Non-pigmented ciliary epithelial cell (primary cell): Measurements from ENCODE around the gene CTBP1.

Experiments used
- DNase-seq: peaks from one replicate; pipeline ENCODE4 v3.0.0-alpha.2; 2010; ENCODE audit warnings: low read depth

The CTBP1 gene

DNA sequence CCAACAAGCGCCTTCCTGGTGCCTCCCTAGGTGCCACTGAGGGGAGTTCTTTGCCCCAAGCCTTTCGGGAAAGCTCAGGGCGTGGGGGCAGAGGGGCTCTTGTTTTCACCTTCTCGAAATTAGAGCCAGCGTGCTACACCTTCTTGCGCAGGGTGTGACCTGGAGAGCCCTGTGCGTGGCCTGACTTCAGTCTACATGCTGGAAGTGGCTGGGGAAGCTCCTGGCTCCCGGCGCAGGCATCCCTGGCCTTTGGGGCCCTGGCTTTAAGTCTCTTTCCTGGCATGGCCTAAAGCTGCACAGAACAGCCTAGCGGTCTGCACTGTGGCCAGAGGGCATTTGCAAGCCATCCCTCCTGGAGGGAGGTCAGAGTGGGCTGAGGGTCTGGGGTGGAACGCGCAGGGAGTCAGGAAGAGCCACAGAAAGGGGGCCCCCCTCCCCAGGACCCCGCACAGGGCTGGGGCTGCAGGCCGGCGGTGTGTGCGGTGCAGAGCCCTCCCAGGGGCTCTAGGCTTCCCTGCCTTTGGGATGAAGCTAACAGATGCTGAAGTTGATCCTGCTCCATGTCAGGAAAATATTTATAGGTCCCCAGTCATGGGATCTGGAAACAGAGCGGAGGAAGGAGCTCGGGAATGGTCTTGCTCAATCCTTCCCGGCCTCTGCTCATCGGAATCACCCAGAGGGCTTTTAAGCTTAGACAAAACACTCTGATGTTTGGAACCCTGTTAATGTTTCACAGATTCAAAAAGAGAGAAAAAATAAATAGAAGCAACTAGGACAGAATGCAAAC lies 75.8 kb downstream of the CTBP1 start:
- peak; percentile 32 for DNase-seq

- DNase-seq = no peak
Measured at GRCh38 chr4:1172228-1172851, 76.6 kb downstream of the CTBP1 start, which contains the start of gene SPON2. SPON2 (minus strand) TSS chr4:1172583.

DNA sequence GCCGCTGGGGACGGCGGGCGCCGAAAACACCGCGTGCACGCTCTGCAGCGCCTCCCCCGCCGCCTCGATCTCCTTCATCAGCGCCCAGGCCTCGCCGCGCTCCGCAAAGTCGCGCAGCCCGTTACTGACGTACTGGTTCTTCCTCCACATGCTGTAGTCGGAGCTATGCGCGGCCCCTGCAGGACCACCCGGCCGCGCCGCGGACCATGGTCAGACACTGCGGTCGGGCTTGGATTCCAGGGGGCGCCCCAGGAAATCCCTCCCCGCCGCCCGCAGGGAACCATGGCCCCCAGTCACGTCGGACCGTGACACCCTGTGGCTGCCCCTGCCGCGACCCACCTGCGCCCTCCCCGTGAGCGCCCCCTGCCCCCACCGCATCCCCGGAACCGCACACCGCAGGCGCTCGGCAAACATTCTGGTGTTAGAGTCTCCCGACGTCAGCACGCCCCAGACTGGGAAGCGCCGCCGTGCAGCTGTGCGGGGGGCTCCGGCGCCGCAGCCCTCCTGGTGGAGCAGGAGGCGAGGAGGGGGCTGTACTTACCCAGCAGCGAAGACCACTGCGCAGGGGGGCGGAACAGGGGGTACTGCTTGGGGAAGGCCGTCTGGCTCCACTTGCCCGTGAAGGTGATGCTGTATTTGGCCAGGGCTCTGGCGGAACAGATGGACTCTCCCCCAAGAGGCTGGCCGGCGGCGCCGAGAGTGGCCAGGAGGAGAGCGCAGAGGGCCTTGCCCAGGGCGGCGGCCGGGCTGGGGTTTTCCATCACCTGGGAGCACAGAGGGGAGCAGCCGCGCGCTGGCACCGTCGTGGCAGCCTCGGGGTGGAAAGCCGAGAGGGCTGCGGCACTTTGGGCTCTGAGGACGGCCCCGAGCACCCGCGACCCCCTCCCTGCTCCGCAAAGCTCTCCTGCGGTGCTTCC lies 77.4 kb downstream of the CTBP1 start:
- no peak for DNase-seq

DNA sequence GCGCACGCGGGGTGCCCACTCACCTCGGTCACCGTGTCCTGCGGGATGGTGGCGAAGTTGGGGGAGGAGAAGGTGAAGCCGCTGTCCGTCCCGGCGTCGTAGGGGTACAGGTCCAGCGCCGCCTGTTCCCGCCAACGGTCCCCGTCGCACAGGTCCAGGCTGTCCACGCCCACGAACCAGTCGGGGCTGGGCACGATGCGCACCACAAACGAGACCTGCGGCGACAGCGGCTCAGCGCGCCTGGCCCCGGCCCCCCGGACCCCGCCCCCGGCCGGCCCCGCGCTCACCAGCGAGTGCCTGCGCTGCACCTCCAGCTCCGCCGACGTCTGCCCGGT lies 78.0 kb downstream of the CTBP1 start:
- no peak for DNase-seq

DNA sequence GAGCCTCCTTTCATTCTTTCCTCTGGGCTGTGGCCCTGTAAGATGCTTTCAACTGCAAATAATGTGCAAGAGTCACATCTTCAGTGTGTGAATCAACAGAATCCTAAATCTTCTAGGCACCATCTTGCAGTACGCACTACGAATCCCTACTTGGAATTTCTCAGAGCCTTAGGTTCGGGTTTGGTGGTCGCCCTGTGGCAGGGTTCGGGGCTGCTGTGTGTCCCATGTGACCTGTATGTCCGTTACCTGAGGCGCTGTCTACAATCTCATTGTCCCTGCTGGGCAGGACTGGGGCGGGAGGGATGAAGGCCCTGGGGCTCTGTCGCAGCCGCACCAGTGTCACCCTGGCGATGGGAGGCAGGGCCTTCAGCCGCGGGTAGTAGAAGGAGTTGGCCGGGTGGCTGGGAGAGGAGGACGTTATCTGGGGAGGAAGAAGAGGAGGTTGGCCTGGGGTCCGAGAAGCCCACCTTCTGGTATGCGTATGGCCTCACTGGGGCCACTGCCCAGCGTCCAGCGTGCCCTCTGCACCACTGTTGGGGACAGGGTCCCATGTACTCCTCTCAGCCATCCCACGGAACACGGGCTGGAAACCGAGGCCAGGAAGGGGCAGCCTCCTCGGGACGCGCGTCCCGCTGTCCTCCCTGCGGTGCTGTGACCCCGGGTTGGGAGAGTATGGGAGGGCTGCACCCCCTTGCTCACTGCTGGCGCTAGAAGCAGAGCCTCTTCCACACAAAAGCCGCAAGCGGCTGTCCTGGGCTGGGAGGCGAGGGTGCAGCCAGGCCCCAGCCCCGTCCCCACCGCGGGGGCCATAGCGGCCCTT lies 78.6 kb downstream of the CTBP1 start:
- DNase-seq = no peak

DNA sequence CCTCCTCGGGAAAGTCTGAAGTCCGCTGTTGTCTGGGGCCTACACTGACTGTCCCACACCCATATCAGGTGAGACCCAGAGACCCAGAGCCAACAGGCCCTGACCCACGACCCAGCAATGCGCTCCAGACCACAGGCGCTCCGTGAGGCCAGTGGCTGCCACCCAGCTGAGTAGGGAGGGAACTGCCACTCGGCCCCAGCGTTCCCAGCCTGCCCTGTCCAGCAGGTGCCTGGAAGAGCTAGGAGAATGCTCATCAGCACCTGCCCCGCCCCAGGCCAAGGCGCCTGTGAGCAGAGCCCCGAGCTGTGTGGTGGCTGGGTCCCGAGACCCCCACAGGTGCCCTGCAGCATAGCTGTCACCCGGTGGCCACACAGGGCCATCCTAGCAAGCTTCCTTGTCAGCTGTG lies 79.2 kb downstream of the CTBP1 start:
- no peak for DNase-seq

DNA sequence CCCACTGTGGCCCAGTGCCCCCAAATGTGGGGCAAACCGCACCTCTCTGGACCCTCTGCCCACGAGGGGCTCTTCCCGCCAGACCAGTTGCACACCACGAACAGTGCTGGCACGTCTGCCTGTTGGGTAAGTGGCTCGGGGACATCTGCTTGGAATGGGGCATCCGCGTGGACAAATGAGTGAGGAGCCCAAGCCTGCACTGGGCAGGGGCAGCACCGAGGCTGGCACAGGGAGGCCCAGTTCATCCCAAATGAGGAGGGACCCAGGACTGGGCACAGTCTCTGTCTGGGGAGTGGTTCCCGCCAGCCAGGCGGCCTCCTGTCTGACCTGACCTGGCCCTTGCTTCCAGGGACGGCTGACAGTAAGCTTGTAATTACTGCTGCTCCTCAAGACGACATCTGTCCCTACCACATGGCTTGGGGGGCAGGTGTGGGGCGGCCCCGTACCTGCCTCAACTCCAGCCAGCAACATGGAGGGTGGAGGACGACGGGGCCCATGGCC lies 79.7 kb downstream of the CTBP1 start:
- DNase-seq = no peak

DNA sequence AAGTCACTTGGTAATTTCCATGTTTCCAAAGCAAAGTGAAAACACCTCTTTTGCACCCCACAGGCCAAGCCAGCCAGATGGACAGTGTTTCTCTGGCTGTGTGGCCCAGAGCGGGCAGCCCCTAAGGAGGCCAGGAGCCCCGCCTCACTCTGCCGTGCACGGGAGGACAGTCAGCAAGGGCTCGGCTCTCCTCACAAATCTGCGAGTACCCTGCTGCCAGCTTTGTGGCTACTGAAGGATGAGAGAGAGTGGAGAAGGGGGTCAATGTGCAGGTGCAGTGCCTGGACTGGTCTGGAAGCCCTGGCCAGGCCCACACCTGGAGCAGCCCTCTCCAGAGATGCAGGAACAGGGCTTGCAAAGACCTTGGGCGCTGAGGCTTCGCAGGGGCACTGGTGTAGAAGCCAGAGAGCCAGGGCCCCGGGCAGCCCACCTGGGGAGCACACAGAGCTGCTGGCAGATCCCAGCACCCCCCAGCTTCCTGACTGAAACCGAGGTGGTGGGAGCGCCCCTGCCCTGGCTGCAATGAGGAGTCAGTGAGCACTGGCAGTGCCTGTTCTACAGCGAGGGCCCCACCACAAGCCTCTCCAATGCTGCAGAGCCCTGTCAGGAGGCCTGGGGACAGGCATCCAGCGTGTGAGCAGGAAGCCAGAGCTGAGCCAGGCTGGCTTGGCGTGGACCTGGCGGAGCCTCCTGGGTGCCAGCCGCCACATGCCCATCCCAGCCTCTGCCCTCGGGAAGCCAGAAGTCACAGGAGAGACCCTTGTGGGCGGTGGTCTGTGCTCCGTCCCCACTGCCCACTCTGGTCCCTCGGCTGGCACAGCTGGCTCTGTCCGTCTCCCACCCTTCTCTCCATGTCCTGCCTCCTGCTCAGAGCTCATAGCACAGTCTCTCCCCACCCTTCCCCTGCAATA lies 80.5 kb downstream of the CTBP1 start:
- DNase-seq = no peak

DNA sequence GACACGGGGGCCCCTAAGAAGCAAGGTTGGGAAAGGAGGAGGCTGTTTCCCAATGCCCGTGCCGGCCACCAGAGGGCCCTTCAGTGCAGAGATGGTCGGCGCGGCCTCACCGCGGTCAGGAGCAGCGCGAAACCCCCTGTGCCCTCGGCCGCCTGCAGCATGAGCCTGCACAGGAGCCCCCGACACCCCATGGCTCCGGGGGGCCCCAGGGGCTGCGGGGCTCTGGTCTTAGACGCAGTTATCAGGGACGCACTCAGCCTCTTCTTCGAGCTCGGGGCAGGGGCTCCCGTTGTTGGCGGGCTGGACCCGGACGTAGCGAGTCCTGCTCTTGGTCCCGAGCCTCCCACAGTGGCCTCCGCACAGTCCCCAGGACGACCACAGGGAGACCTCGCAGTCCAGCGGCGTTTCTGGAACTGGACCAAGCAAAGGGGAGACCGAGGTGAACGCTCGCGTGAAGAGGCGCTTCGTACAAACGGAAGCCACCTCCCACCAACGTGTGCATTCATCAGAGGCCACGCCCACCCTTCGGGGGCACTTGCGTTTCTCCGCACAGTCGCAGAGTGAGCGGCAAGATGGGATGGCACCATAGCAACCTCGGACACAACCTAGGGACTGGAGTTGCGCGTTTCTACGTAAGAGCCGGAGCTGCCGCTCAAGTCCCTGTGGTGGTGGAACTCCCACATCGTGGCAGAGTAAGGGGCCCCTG lies 81.5 kb downstream of the CTBP1 start:
- DNase-seq = peak; percentile 67

- DNase-seq = no peak
Measured at GRCh38 chr4:1166509-1167243, 82.3 kb downstream of the CTBP1 start.

DNA sequence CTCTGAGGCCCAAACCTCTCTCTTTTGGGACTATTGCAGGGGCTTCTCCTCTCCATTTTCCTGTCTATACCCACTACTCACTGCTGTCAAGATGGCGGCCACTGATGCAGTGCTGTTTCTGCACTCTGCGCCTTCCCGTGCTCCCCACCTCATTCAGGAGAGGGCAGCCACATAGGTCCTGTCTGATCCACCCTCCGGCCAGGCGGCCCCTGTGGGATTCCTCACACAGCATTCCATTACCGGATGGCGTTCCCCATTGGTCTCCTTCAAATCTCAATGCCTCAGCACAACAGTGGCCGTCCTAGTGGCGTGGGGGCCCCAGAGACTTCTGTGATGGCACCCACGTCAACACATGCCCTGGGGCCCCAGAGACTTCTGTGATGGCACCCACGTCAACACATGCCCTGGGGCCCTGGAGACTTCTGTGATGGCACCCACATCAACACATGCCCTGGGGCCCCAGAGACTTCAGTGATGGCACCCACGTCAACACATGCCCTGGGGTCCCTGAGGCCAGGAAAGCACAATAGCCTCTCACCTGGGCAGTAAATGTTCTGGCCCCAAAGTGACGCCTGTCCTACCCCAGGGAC lies 83.9 kb downstream of the CTBP1 start:
- DNase-seq = no peak

GRCh38 chr4:1164444-1164843 lies 84.5 kb downstream of the CTBP1 start:
- no peak for DNase-seq

DNA sequence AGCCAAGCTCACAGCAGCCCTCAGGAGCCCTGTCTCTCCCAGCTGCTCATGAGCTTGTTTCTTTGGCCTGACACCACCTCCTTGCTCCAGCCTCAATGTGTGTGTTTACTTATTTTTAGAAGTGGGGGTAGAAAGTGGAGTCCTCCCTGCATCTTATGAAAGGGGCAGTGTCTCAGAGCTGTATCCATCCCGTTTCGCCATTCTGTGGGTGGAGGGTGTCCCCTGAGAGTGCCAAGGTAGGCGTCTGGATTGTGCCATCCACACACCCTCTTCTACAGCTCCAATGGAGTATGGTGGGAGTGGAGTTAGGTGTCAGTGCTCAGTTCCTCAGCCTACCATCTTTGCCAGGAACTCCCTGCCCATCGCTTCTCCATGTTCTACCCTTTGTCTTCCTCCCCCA lies 84.9 kb downstream of the CTBP1 start:
- no peak for DNase-seq
